IMR-90 (cell line): Measurements from ENCODE around the gene OTOGL. TPM values are rescaled to one million over a fixed set of nuclear protein-coding genes. Genes with fewer than 3 reads are reported as not detected.

Experiments
- ATAC-seq: fragments of 200-7000 bp; cut with Tn5 transposase; 2 replicates; pipeline ENCODE4 v1.9.1; 2020; ENCODE audit warnings: low read depth, mild to moderate bottlenecking, moderate library complexity
- BruUV-seq: library from RNA; stranded (reverse); fragments of 400-500 nt; replicated peaks from 2 replicates; lab custom pipeline; 2021; lab: Mats Ljungman, UMichigan
- CTCF ChIA-PET: fragments of 300-600 bp; formaldehyde crosslinking; extraction: SDS; loops from one replicate; lab custom pipeline; 2021; ENCODE audit warnings: antibody characterized with exemption; lab: Yijun Ruan, JAX
- POLR2A ChIA-PET: fragments of 300-600 bp; sonication (Branson Sonifier 250); formaldehyde crosslinking; loops from one replicate; lab custom pipeline; 2022; ENCODE audit warnings: antibody characterized with exemption; ENCODE audit not compliant: unreplicated experiment; lab: Charles Lee
- DNase-seq: peaks from one replicate; pipeline ENCODE4 v3.0.0; 2013
- H2AFZ ChIP-seq: replicated peaks from 2 replicates; pipeline ENCODE3; 2013; ENCODE audit warnings: low read length, mild to moderate bottlenecking; ENCODE audit not compliant: poor library complexity
- H2AK5ac ChIP-seq: 2 replicates; pipeline ENCODE4 v1.6.1; 2013; ENCODE audit warnings: low read depth, low read length, inconsistent platforms
- H2AK9ac ChIP-seq: replicated peaks from 2 replicates; pipeline ENCODE3; 2013; ENCODE audit warnings: mild to moderate bottlenecking, low read depth, low read length, moderate library complexity; ENCODE audit not compliant: poor library complexity
- H2BK120ac ChIP-seq: 2 replicates; pipeline ENCODE4 v1.6.1; 2013; ENCODE audit warnings: low read depth, low read length, inconsistent platforms
- H2BK15ac ChIP-seq: 3 replicates; pipeline ENCODE4 v1.6.1; 2013; ENCODE audit warnings: low read depth, low read length, inconsistent platforms
- H2BK20ac ChIP-seq: 2 replicates; pipeline ENCODE4 v1.6.1; 2013; ENCODE audit warnings: low read depth, mild to moderate bottlenecking, inconsistent platforms, low read length, moderate library complexity
- H2BK5ac ChIP-seq: 2 replicates; pipeline ENCODE4 v1.6.1; 2013; ENCODE audit warnings: mild to moderate bottlenecking, low read depth, low read length, inconsistent platforms; ENCODE audit not compliant: poor library complexity, severe bottlenecking
- H3K14ac ChIP-seq: replicated peaks from 2 replicates; pipeline ENCODE4 v1.6.1; 2013; ENCODE audit warnings: low read depth, low read length, inconsistent platforms
- H3K18ac ChIP-seq: 2 replicates; pipeline ENCODE4 v1.6.1; 2013; ENCODE audit warnings: low read depth, low read length, control low read depth
- H3K23ac ChIP-seq: 2 replicates; pipeline ENCODE4 v1.6.1; 2013; ENCODE audit warnings: low read depth, low read length, inconsistent platforms
- H3K27ac ChIP-seq: 2 replicates; pipeline ENCODE4 v1.5.1; 2013; ENCODE audit warnings: mild to moderate bottlenecking, control low read depth, low read length; ENCODE audit not compliant: insufficient read depth
- H3K27me3 ChIP-seq: 2 replicates; pipeline ENCODE4 v1.6.1; 2013; ENCODE audit warnings: low read length; ENCODE audit not compliant: control insufficient read depth, insufficient read depth
- H3K36me3 ChIP-seq: 2 replicates; pipeline ENCODE4 v1.6.1; 2013; ENCODE audit warnings: low read length, mixed read lengths; ENCODE audit not compliant: control insufficient read depth, insufficient read depth
- H3K4ac ChIP-seq: 2 replicates; pipeline ENCODE4 v1.6.1; 2013; ENCODE audit warnings: low read depth, low read length, inconsistent platforms
- H3K4me1 ChIP-seq: 2 replicates; pipeline ENCODE4 v1.6.1; 2013; ENCODE audit warnings: low read length, mixed read lengths; ENCODE audit not compliant: control insufficient read depth, insufficient read depth
- H3K4me2 ChIP-seq: 2 replicates; pipeline ENCODE4 v1.6.1; 2013; ENCODE audit warnings: low read depth, mild to moderate bottlenecking, control low read depth, low read length, moderate library complexity
- H3K4me3 ChIP-seq: 2 replicates; pipeline ENCODE4 v1.5.1; 2013; ENCODE audit warnings: low read depth, mild to moderate bottlenecking, control low read depth, low read length, moderate library complexity; ENCODE audit not compliant: insufficient read depth
- H3K56ac ChIP-seq: 2 replicates; pipeline ENCODE4 v1.6.1; 2013; ENCODE audit warnings: low read length, inconsistent platforms; ENCODE audit not compliant: insufficient read depth; ENCODE audit errors: extremely low read depth
- H3K79me1 ChIP-seq, 2 experiments: 2 replicates each; pipeline ENCODE4 v1.6.1; 2013; ENCODE audit warnings: low read length in 2 of 2, inconsistent platforms in 1 of 2, low read depth in 1 of 2
- H3K9ac ChIP-seq: 2 replicates; pipeline ENCODE4 v1.6.1; 2013; ENCODE audit warnings: low read depth, low read length, control low read depth
- H3K9me1 ChIP-seq: 2 replicates; pipeline ENCODE4 v1.6.1; 2013; ENCODE audit warnings: low read length, inconsistent platforms; ENCODE audit not compliant: insufficient read depth
- H3K9me3 ChIP-seq: 2 replicates; pipeline ENCODE4 v1.6.1; 2013; ENCODE audit warnings: low read length; ENCODE audit not compliant: control insufficient read depth, insufficient read depth
- H4K20me1 ChIP-seq: 2 replicates; pipeline ENCODE4 v1.6.1; 2013; ENCODE audit warnings: low read length, inconsistent platforms; ENCODE audit not compliant: insufficient read depth
- H4K5ac ChIP-seq: 2 replicates; pipeline ENCODE4 v1.6.1; 2013; ENCODE audit warnings: mild to moderate bottlenecking, low read depth, low read length, control low read depth
- H4K8ac ChIP-seq, 2 experiments: 2 replicates each; pipeline ENCODE4 v1.6.1; 2013; ENCODE audit warnings: low read depth in 2 of 2, low read length in 2 of 2, control low read depth in 1 of 2, inconsistent platforms in 1 of 2
- H4K91ac ChIP-seq: 2 replicates; pipeline ENCODE4 v1.6.1; 2013; ENCODE audit warnings: low read depth, low read length, inconsistent platforms; ENCODE audit not compliant: insufficient read depth
- CEBPB ChIP-seq: IDR thresholded peaks from 2 replicates; pipeline ENCODE4 v1.6.1; 2012; ENCODE audit warnings: low read depth, low read length, improper control_type of control experiment
- MAFK ChIP-seq: IDR thresholded peaks from 2 replicates; pipeline ENCODE4 v1.6.1; 2012; ENCODE audit warnings: low read depth, low read length, improper control_type of control experiment
- MAZ ChIP-seq: IDR thresholded peaks from 2 replicates; pipeline ENCODE4 v1.6.1; 2012; ENCODE audit warnings: low read depth, mild to moderate bottlenecking, low read length, improper control_type of control experiment, moderate library complexity, borderline replicate concordance
- NFE2L2 ChIP-seq: fragments of 150-350 bp; IDR thresholded peaks from 2 replicates; pipeline ENCODE4 v1.6.1; 2016; ENCODE audit warnings: low read depth, mild to moderate bottlenecking, low read length
- RFX5 ChIP-seq: IDR thresholded peaks from 2 replicates; pipeline ENCODE4 v1.8.0; 2012; ENCODE audit warnings: low read depth, mild to moderate bottlenecking, low read length, moderate library complexity
- WGBS, 2 experiments: methylation state at CpG; one replicate each; pipeline versions ENCODE4 v1.1.5 to v1.1.7; 2013; ENCODE audit warnings: missing lambda C conversion rate in 2 of 2; ENCODE audit not compliant: insufficient read length in 1 of 2; ENCODE audit errors: extremely low coverage in 2 of 2; 5-methylcytosine and 5-hydroxymethylcytosine counted together
- dilution Hi-C: fragments of 300-500 bp; cut with HindIII; formaldehyde crosslinking; loops from one replicate; pipeline ENCODE4 v1.14.3; 2018; ENCODE audit warnings: low sequenced_read_pairs; ENCODE audit not compliant: unreplicated experiment
- in situ Hi-C: fragments of 300-500 bp; cut with MboI; formaldehyde crosslinking; loops from 3 replicates; pipeline ENCODE4 v1.14.3; 2019; ENCODE audit warnings: low sequenced_read_pairs, inconsistent platforms, mixed read lengths
- intact Hi-C: fragments of 100-400 bp; cut with micrococcal nuclease; formaldehyde crosslinking; loops from 2 replicates; pipeline ENCODE4 v1.10.0; 2022
- polyA plus RNA-seq, 3 experiments: library from polyadenylated mRNA; depleted of rRNA; stranded (reverse); fragments of >200 nt; gene quantifications; 2 replicates each; pipeline ENCODE4 v1.2.3, GENCODE V29; 2012; ENCODE audit warnings: low replicate concordance in 1 of 3
- total RNA-seq: library from RNA; depleted of rRNA; stranded (reverse); fragments of >200 nt; gene quantifications from 2 replicates; pipeline ENCODE4 v1.2.3, GENCODE V29; 2012

OTOGL gene
- total and polyA plus RNA-seq, 2 of the 4 experiments (the other 2 are of a cell fraction), result 0.10 to 0.18 TPM

DNA sequence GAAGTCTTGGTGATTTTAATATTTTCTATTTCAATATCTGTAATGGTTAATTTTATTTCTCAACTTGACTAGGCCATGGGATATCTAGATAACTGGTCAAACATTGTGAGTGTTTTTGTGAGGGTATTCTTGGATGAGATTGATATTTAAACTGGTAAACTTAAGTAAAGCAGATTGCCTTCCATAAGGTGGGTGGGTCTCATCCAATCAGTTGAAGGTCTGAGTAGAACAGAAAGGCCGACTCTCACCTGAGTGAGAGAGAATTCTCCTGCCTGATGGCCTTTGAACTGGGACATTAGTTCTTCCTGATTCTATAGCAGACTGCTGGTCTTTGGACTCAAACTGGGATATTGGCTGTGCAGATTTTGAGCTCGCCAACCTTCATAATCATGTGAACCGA, 36.3 kb downstream of the OTOGL start:
- no CpG with 5 or more reads among the region's 3 CpGs for WGBS, 2 experiments
- POLR2A ChIA-PET, result no interaction called here

More for the DNA sequence above, 36.3 kb downstream of the OTOGL start:
- TF ChIP-seq CEBPB (no peak), MAZ (no peak), MAFK (no peak), RFX5 (no peak), NFE2L2 (no peak)
- Histone ChIP-seq H3K56ac (no peak overlapping the region), H4K91ac (no peak overlapping the region), H3K27me3 (no peaks in the 10 kb centered on the region; the same call in 1 of the 2 replicates), H2BK15ac (no peak overlapping the region), H3K27ac (no peak overlapping the region), H2BK20ac (no peak overlapping the region), H2AK5ac (no peak overlapping the region), H3K36me3 (no peaks in the 10 kb centered on the region), H2BK5ac (no peak overlapping the region), H2BK120ac (no peak overlapping the region), H3K9ac (no peak overlapping the region), H2AK9ac (no peak overlapping the region), H3K18ac (no peak overlapping the region), H3K4me1 (no peaks in the 10 kb centered on the region), H4K8ac (no peak overlapping the region), H3K4ac (no peak overlapping the region), H4K5ac (no peak overlapping the region), H3K23ac (no peak overlapping the region), H3K4me2 (no peak overlapping the region), H3K9me3 (no peaks in the 10 kb centered on the region), H3K14ac (no peak overlapping the region), H3K79me1 (no peaks in the 10 kb centered on the region), H3K4me3 (no peak overlapping the region), H4K20me1 (no peaks in the 10 kb centered on the region), H2AFZ (no peak overlapping the region), H3K9me1 (no peaks in the 10 kb centered on the region)
- BruUV-seq, result no TSS peak
- intact Hi-C loops (no loop called here), dilution Hi-C loops (no loop called here), in situ Hi-C loops (no loop called here)
- CTCF ChIA-PET, result no interaction called here
- DNase-seq, result no peak
- no peak for ATAC-seq
